ENCODE measurements around the gene GRSF1.
A peak's percentile ranks its signal among the peaks of the same experiment; 100 is the strongest.
"Not testable (repeated sequence)": the region's sequence is repeated elsewhere in the genome, so short reads cannot be mapped to it uniquely, and the experiment has no call there.

Gene GRSF1

DNA sequence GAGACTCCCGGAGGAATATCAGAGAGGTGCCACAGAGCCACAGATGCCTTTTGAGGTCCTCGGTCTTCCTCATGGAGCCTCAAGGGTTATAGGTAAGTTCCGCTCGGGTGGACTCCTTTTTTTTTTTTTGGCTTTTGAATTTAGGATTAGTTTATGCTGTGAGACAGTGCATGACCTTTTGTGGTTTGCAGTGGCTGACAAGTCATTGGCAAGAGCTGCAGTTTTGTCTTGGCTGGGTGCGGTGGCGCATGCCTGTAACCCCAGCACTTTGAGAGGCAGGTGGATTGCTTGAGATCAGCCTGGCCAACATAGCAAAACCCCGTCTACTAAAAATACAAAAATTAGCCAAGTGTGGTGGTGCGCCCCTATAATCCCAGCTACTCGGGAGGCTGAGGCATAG is 4.5 kb upstream of the GRSF1 start:
- Histone ChIP-seq H3F3A (ENCODE audit: control insufficient read depth, insufficient read depth) (peaks cover 25% of the 10 kb centered on the region), H3K27me3 (ENCODE audit: control insufficient read depth, low read length) (no peaks in the 10 kb centered on the region), H3K4me3 (ENCODE audit: low read length) (peak overlapping the region; percentile 53), H3K9me3 (ENCODE audit: control insufficient read depth, insufficient read depth, low read length) (no peaks in the 10 kb centered on the region), H3K9me2 (replicated peaks; ENCODE audit: control insufficient read depth, low read length) (no peaks in the 10 kb centered on the region), H3K4me2 (ENCODE audit: low read length) (peak overlapping the region; percentile 62), H3K79me2 (ENCODE audit: control insufficient read depth, low read length) (peaks cover 5% of the 10 kb centered on the region), H3K36me3 (ENCODE audit: control insufficient read depth, low read length) (no peaks in the 10 kb centered on the region), H4K20me1 (ENCODE audit: control insufficient read depth, insufficient read depth, low read depth, low read length) (no peaks in the 10 kb centered on the region), H3K4me1 (ENCODE audit: control insufficient read depth, low read length) (peaks cover 62% of the 10 kb centered on the region), H3K27ac (ENCODE audit: low read depth, low read length) (peak overlapping the region; percentile 54)
- TF ChIP-seq EZH2phosphoT487 (IDR thresholded peaks at IDR 0.05; ENCODE audit: borderline replicate concordance, low read length) = no peak

DNA sequence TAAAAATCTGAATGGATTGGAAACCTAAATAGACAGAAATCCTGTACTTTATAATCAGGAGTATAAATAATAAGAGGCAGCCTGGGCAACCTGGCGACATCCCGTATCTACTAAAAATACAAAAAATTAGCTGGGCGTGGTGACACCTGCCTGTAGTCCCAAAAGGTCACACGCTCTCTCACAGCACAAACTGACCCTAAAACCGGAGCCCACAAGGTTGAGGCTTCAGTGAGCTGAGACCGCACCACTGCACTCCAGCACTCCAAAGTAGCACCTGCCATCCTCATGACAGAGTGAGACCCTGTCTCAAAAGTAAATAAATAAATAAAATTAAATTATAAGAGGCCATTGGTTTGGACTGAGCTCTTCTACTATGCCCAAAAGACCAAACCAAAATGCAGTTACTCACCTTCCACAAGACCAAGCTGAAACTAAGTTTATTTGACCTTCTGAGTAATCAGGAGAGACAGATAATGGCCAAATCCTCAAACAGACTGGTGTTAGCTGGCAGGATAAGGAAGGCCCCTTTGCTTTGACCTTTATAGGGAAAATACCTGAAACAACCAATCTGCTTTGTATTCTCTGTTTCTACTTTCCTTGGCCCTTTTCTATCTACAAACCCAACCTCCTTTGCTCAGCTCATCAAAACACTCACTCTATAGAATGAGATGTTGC is 3.2 kb upstream of the GRSF1 start:
- Histone ChIP-seq H3K36me3 (ENCODE audit: control insufficient read depth, low read length) (peaks cover 11% of the 10 kb centered on the region), H4K20me1 (ENCODE audit: control insufficient read depth, insufficient read depth, low read depth, low read length) (peaks cover 4% of the 10 kb centered on the region; the same call in 1 of the 2 replicates), H3K27ac (ENCODE audit: low read depth, low read length) (peak overlapping the region; percentile 56), H3K9me3 (ENCODE audit: control insufficient read depth, insufficient read depth, low read length) (no peaks in the 10 kb centered on the region), H3K79me2 (ENCODE audit: control insufficient read depth, low read length) (peaks cover 18% of the 10 kb centered on the region), H3K4me2 (ENCODE audit: low read length) (peak overlapping the region; percentile 45), H3F3A (ENCODE audit: control insufficient read depth, insufficient read depth) (peaks cover 25% of the 10 kb centered on the region), H3K4me3 (ENCODE audit: low read length) (no peak overlapping the region), H3K27me3 (ENCODE audit: control insufficient read depth, low read length) (no peaks in the 10 kb centered on the region), H3K4me1 (ENCODE audit: control insufficient read depth, low read length) (peaks cover 64% of the 10 kb centered on the region), H3K9me2 (replicated peaks; ENCODE audit: control insufficient read depth, low read length) (no peaks in the 10 kb centered on the region)
- TF ChIP-seq, protein P1, sequence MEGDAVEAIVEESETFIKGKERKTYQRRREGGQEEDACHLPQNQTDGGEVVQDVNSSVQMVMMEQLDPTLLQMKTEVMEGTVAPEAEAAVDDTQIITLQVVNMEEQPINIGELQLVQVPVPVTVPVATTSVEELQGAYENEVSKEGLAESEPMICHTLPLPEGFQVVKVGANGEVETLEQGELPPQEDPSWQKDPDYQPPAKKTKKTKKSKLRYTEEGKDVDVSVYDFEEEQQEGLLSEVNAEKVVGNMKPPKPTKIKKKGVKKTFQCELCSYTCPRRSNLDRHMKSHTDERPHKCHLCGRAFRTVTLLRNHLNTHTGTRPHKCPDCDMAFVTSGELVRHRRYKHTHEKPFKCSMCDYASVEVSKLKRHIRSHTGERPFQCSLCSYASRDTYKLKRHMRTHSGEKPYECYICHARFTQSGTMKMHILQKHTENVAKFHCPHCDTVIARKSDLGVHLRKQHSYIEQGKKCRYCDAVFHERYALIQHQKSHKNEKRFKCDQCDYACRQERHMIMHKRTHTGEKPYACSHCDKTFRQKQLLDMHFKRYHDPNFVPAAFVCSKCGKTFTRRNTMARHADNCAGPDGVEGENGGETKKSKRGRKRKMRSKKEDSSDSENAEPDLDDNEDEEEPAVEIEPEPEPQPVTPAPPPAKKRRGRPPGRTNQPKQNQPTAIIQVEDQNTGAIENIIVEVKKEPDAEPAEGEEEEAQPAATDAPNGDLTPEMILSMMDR (IDR thresholded peaks at IDR 0.05; ENCODE audit: low read depth, low read length, poor library complexity, severe bottlenecking) = no peak
- no peak for TF ChIP-seq EZH2phosphoT487 (IDR thresholded peaks at IDR 0.05; ENCODE audit: borderline replicate concordance, low read length)

DNA sequence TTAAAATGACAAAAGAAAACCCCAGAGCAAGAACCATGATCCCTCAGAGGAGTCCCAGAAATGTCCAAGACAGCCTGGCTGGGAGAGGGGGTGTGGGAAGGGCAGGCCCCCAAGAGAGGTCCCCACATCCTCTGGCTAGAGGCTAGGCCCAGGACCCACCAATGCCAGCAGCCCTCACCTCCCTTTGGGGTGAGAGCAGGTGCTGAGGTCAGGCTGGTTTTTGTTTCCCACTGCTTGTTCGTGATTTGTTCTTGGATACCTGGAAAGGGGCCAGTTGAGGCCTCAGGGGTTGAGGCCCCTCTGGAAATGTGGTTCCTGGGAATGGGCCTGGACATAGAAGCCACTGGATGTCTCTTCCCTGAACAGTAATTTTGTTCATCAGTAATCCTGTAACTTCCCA is 2.3 kb upstream of the GRSF1 start:
- Histone ChIP-seq H3K27ac (ENCODE audit: low read depth, low read length) (peak overlapping the region; percentile 56), H3K9me3 (ENCODE audit: control insufficient read depth, insufficient read depth, low read length) (no peaks in the 10 kb centered on the region), H3K4me2 (ENCODE audit: low read length) (no peak overlapping the region), H3K36me3 (ENCODE audit: control insufficient read depth, low read length) (peaks cover 14% of the 10 kb centered on the region), H3K4me3 (ENCODE audit: low read length) (no peak overlapping the region), H3F3A (ENCODE audit: control insufficient read depth, insufficient read depth) (peaks cover 22% of the 10 kb centered on the region), H3K79me2 (ENCODE audit: control insufficient read depth, low read length) (peaks cover 27% of the 10 kb centered on the region), H4K20me1 (ENCODE audit: control insufficient read depth, insufficient read depth, low read depth, low read length) (peaks cover 6% of the 10 kb centered on the region), H3K9me2 (replicated peaks; ENCODE audit: control insufficient read depth, low read length) (no peaks in the 10 kb centered on the region), H3K4me1 (ENCODE audit: control insufficient read depth, low read length) (peaks cover 72% of the 10 kb centered on the region), H3K27me3 (ENCODE audit: control insufficient read depth, low read length) (no peaks in the 10 kb centered on the region)
- no peak for TF ChIP-seq EZH2phosphoT487 (IDR thresholded peaks at IDR 0.05; ENCODE audit: borderline replicate concordance, low read length)
- TF ChIP-seq, protein P1 (IDR thresholded peaks at IDR 0.05; ENCODE audit: low read depth, low read length, poor library complexity, severe bottlenecking) = no peak

DNA sequence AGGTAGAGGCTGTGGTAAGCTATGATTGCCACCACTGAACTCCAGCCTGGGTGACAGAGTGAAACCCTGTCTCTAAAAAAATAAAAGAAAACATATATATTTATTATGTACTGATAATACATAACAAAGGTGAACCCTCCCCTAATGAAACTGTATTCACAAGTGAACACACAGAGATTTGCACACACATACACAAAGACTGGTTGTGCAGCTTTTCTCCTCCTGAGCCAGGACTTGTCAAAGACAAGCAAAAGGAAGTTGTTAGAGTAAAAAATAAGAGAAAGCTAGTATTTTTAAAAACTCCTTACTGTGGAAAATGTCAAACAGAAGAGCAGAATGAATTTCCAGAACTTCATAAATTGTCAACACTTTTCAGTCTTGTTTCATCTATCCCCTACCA is 1.5 kb upstream of the GRSF1 start:
- H3K9me3 ChIP-seq (ENCODE audit: control insufficient read depth, insufficient read depth, low read length) = no peaks in the 10 kb centered on the region
- peaks cover 21% of the 10 kb centered on the region for H3K36me3 ChIP-seq (ENCODE audit: control insufficient read depth, low read length)
- H3K4me1 ChIP-seq (ENCODE audit: control insufficient read depth, low read length) = peaks cover 74% of the 10 kb centered on the region
- H3K27me3 ChIP-seq (ENCODE audit: control insufficient read depth, low read length) = no peaks in the 10 kb centered on the region
- H3K9me2 ChIP-seq (replicated peaks; ENCODE audit: control insufficient read depth, low read length) = no peaks in the 10 kb centered on the region
- peaks cover 35% of the 10 kb centered on the region for H3K79me2 ChIP-seq (ENCODE audit: control insufficient read depth, low read length)
- H3K4me2 ChIP-seq (ENCODE audit: low read length) = no peak overlapping the region
- peak overlapping the region; percentile 56 for H3K27ac ChIP-seq (ENCODE audit: low read depth, low read length)
- H3K4me3 ChIP-seq (ENCODE audit: low read length) = no peak overlapping the region
- no peak for TF ChIP-seq EZH2phosphoT487 (IDR thresholded peaks at IDR 0.05; ENCODE audit: borderline replicate concordance, low read length)
- TF ChIP-seq, protein P1 (IDR thresholded peaks at IDR 0.05; ENCODE audit: low read depth, low read length, poor library complexity, severe bottlenecking) = no peak
- peaks cover 22% of the 10 kb centered on the region for H3F3A ChIP-seq (ENCODE audit: control insufficient read depth, insufficient read depth)
- peaks cover 13% of the 10 kb centered on the region for H4K20me1 ChIP-seq (ENCODE audit: control insufficient read depth, insufficient read depth, low read depth, low read length)

DNA sequence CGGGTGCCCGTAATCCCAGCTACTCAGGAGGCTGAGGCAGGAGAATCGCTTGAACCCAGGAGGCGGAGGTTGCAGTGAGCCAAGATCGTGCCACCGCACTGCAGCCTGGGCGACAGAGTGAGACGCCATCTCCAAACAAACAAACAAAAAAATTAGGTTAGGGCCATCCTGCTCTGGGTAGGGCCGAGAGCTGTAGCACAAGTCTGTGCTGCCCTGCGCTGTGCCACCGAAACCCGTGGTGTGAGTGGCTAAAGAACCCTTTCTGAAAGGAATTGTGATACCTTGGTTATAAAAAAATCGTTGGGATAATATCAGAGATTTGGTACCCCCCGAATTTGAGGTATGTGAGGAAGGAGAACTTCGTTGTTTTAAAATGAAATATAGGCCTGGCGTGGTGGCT is 941 bp upstream of the GRSF1 start:
- Histone ChIP-seq H3K4me1 (ENCODE audit: control insufficient read depth, low read length) (peaks cover 79% of the 10 kb centered on the region), H4K20me1 (ENCODE audit: control insufficient read depth, insufficient read depth, low read depth, low read length) (peaks cover 17% of the 10 kb centered on the region), H3F3A (ENCODE audit: control insufficient read depth, insufficient read depth) (peaks cover 25% of the 10 kb centered on the region), H3K79me2 (ENCODE audit: control insufficient read depth, low read length) (peaks cover 40% of the 10 kb centered on the region), H3K36me3 (ENCODE audit: control insufficient read depth, low read length) (peaks cover 27% of the 10 kb centered on the region)
- H3K4me3 ChIP-seq (ENCODE audit: low read length); H3K4me2 ChIP-seq (ENCODE audit: low read length); H3K9me2 ChIP-seq (replicated peaks; ENCODE audit: control insufficient read depth, low read length); H3K27me3 ChIP-seq (ENCODE audit: control insufficient read depth, low read length); H3K9me3 ChIP-seq (ENCODE audit: control insufficient read depth, insufficient read depth, low read length); H3K27ac ChIP-seq (ENCODE audit: low read depth, low read length): not testable (repeated sequence)
